Measurements from ENCODE around the gene RBM4B.
"Not testable (repeated sequence)": the region's sequence is repeated elsewhere in the genome, so short reads cannot be mapped to it uniquely, and the experiment has no call there.

The RBM4B gene

GRCh38 chr11:66677599-66678375 lies at the start of gene RBM4B:
TSS of gene RBM4B (minus strand) at chr11:66677887. CDS start at chr11:66677079, 808 bp downstream.
- peak; percentile 91 for DNase-seq (ENCODE audit: low read depth)
- peak within 1 kb of the TSS; percentile 80 for H3K4me3 ChIP-seq (ENCODE audit: low read length)
- TF ChIP-seq CTCF (conservative IDR thresholded peaks at IDR 0.05; ENCODE audit: low read length) = no peak

GRCh38 chr11:66725647-66726046 lies 48.0 kb upstream of the RBM4B start:
- no peak for DNase-seq (ENCODE audit: low read depth)
- TF ChIP-seq CTCF (conservative IDR thresholded peaks at IDR 0.05; ENCODE audit: low read length) = no peak
- H3K4me3 ChIP-seq (ENCODE audit: low read length) = no peak overlapping the region

GRCh38 chr11:66725114-66725513 lies 47.4 kb upstream of the RBM4B start:
- TF ChIP-seq CTCF (conservative IDR thresholded peaks at IDR 0.05; ENCODE audit: low read length) = no peak
- no peak for DNase-seq (ENCODE audit: low read depth)
- H3K4me3 ChIP-seq (ENCODE audit: low read length) = no peak overlapping the region

- DNase-seq (ENCODE audit: low read depth); H3K4me3 ChIP-seq (ENCODE audit: low read length): not testable (repeated sequence)
Measured at GRCh38 chr11:66724167-66724566, 46.5 kb upstream of the RBM4B start.

- DNase-seq (ENCODE audit: low read depth) = no peak
- TF ChIP-seq CTCF (conservative IDR thresholded peaks at IDR 0.05; ENCODE audit: low read length) = no peak
- no peak overlapping the region for H3K4me3 ChIP-seq (ENCODE audit: low read length)
Measured at GRCh38 chr11:66723693-66724092, 46.0 kb upstream of the RBM4B start.

GRCh38 chr11:66722745-66723651 lies 45.3 kb upstream of the RBM4B start:
- H3K4me3 ChIP-seq (ENCODE audit: low read length) = no peak overlapping the region
- TF ChIP-seq CTCF (conservative IDR thresholded peaks at IDR 0.05; ENCODE audit: low read length) = no peak
- no peak for DNase-seq (ENCODE audit: low read depth)

- no peak for DNase-seq (ENCODE audit: low read depth)
- H3K4me3 ChIP-seq (ENCODE audit: low read length) = no peak overlapping the region
- no peak for TF ChIP-seq CTCF (conservative IDR thresholded peaks at IDR 0.05; ENCODE audit: low read length)
Measured at GRCh38 chr11:66721939-66722338, 44.3 kb upstream of the RBM4B start.

Data from AG10803 (cell line).